Neural crest cell (in vitro differentiated cells): Measurements from ENCODE around the gene MKLN1. TPM values are rescaled to one million over a fixed set of nuclear protein-coding genes. Genes with fewer than 3 reads are reported as not detected.

ENCODE experiments used
- DNase-seq: peaks from one replicate; pipeline ENCODE4 v3.0.0; 2021; ENCODE audit warnings: low read depth, mixed read lengths, low spot score
- H3K27ac Mint-ChIP-seq: one replicate; pipeline ENCODE4 v1.8.0; 2021; ENCODE audit warnings: mild to moderate bottlenecking, mixed read lengths; ENCODE audit not compliant: unreplicated experiment
- H3K27me3 Mint-ChIP-seq: 2 replicates; pipeline ENCODE4 v1.8.0; 2021; ENCODE audit warnings: low read depth, mild to moderate bottlenecking, mixed read lengths
- H3K36me3 Mint-ChIP-seq: 2 replicates; pipeline ENCODE4 v1.8.0; 2021; ENCODE audit warnings: low read depth, mild to moderate bottlenecking, mixed read lengths
- H3K4me1 Mint-ChIP-seq: 2 replicates; pipeline ENCODE4 v1.8.0; 2021; ENCODE audit warnings: mixed read lengths
- H3K4me3 Mint-ChIP-seq: one replicate; pipeline ENCODE4 v1.8.0; 2021; ENCODE audit warnings: mild to moderate bottlenecking, mixed read lengths
- H3K9me3 Mint-ChIP-seq: 2 replicates; pipeline ENCODE4 v1.8.0; 2021; ENCODE audit warnings: mixed read lengths
- total RNA-seq: library from RNA; stranded (reverse); gene quantifications from 2 replicates; pipeline ENCODE4 v1.2.1, GENCODE V29; 2021
- TF ChIP-seq, protein P1 (sequence below): fragments of 200-600 bp; sonication (generic); conservative IDR thresholded peaks from 2 replicates; pipeline ENCODE4 v1.5.0; 2021; ENCODE audit warnings: antibody characterized with exemption, mild to moderate bottlenecking

MKLN1 gene
- total RNA-seq, 1 donor from 2014 or later = 45.7 TPM

DNA sequence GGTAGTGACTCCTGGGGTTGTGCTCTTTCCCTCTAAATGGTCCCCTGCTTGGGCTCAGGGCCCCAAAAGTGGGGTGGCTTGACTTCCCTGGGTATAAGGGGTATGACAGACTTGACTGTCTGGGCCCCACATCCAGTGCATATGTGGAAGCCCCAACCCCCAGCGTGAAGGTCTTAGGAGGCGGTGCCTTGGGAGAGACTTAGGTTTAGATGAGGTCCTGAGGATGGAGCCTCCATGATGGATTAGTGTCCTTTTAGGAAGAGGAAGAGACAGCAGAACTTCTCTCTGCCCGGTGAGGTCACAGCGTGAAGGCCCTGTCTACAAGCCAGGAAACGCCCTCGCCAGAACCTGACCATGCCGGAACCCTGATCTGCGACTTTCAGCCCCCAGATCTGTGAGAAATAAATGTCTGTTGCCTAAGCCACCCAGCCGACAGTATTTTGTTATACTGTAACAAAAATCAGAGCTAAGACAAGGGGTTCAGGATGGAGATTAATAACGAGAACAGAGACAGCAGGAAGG lies 205.0 kb downstream of the MKLN1 start:
- Mint-ChIP-seq H3K9me3 (no peaks in the 10 kb centered on the region), H3K36me3 (no peaks in the 10 kb centered on the region), H3K27me3 (peaks cover 2% of the 10 kb centered on the region), H3K4me1 (no peaks in the 10 kb centered on the region), H3K4me3 (no peak overlapping the region), H3K27ac (no peak overlapping the region)
- TF ChIP-seq, protein P1, sequence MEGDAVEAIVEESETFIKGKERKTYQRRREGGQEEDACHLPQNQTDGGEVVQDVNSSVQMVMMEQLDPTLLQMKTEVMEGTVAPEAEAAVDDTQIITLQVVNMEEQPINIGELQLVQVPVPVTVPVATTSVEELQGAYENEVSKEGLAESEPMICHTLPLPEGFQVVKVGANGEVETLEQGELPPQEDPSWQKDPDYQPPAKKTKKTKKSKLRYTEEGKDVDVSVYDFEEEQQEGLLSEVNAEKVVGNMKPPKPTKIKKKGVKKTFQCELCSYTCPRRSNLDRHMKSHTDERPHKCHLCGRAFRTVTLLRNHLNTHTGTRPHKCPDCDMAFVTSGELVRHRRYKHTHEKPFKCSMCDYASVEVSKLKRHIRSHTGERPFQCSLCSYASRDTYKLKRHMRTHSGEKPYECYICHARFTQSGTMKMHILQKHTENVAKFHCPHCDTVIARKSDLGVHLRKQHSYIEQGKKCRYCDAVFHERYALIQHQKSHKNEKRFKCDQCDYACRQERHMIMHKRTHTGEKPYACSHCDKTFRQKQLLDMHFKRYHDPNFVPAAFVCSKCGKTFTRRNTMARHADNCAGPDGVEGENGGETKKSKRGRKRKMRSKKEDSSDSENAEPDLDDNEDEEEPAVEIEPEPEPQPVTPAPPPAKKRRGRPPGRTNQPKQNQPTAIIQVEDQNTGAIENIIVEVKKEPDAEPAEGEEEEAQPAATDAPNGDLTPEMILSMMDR = no peak
- DNase-seq = no peak

DNA sequence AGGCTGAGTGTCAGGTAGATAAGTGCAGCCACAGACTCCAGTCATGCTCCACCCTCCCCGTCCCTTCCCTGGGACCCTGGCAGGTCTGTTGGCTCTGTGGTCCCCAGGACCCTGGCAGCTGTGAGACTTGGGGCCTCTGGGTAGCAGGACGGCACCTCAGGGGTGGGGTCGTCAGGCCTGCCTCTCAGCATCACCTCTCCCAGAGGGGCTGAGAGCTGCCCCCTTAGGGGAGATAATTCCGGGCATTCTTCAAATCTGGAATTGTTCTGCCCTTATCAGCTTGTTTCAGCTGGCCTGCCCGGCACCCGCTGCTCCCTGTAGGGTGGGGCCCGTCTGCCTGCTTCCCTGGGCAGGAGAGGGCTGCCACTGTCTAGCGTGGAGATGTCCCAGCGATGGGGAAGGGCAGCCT lies 205.5 kb downstream of the MKLN1 start:
- DNase-seq = no peak
- Mint-ChIP-seq H3K27me3 (peaks cover 2% of the 10 kb centered on the region), H3K4me3 (no peak overlapping the region), H3K9me3 (no peaks in the 10 kb centered on the region), H3K36me3 (no peaks in the 10 kb centered on the region), H3K27ac (no peak overlapping the region), H3K4me1 (no peaks in the 10 kb centered on the region)
- TF ChIP-seq, protein P1 = no peak

DNA sequence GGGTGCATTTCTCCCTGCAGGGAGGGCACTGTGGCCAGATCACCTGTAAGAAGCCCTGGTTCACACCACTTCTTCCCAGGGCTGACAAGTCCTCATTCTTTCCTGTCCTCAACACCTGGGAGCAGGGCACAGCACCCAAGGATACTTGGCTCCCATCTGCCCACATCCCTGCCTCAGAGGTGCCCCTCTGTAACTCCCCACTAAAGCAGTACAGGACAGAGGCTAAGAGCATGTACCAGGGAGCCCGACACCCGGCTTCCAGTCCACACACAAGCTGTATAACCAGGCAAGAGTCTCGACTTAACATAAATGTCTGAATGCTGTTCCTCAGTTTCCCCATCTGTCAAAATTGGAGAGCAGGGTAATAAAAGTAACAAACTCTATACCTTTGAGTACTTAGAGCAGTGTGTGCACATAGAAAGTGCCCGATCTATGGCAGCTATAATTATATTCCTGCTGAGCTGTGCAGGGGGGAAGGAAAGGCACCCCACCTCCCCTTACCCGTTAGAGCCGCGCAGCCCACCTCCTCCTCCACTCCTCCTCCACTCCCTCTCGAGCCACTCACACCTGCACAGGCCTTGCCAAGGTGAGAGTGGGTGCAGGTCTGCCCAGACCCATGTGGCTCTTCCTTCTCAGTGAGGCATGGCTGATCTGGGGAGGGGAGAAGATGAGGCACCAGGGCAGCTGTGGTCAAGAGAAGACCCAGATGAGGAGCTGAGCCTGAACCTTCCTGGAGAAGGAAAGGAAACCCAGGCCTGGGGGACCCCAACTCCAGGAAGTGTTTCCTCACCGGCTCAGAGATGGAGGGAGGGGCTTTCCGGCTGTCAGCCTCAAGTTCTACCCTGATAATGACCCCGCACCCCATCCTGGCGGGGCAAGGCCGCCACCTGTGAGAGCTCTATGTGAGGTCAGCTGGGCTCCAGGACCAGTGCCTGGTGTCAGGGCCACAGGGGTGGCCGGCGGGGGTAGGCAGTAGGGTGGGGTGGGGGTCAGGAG lies 206.2 kb downstream of the MKLN1 start:
- DNase-seq = no peak
- Mint-ChIP-seq H3K36me3 (no peaks in the 10 kb centered on the region), H3K27ac (peak overlapping the region; percentile 27), H3K4me3 (no peak overlapping the region), H3K4me1 (no peaks in the 10 kb centered on the region), H3K27me3 (peaks cover under 1% of the 10 kb centered on the region), H3K9me3 (no peaks in the 10 kb centered on the region)
- TF ChIP-seq, protein P1 = no peak

DNA sequence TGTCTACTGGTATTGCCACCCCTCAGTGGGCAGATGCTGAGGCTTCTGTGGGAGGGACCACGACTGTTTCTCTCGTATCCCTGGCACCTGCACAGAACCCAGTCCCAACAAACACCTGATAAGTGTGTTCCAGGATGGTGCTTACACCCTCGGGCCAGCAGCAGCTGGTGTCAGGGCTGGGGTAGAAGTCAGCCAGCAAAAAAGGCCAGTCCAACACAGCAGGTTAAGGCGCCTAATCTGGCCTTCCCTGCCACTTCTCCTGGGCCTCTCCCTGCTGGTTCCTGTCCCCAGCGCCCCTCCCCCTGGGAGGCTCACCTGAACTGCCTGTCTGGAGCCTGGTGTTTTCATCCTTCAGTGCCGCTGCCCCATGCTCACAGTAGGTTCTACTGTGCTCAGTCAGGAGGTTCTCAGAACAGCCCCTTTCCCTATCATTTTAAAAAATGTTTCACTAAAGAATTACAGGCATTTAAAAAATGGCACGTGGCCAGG lies 208.7 kb downstream of the MKLN1 start:
- no peaks in the 10 kb centered on the region for H3K9me3 Mint-ChIP-seq
- TF ChIP-seq, protein P1 = no peak
- no peaks in the 10 kb centered on the region for H3K4me1 Mint-ChIP-seq
- peaks cover 4% of the 10 kb centered on the region for H3K27me3 Mint-ChIP-seq
- no peak overlapping the region for H3K27ac Mint-ChIP-seq
- H3K4me3 Mint-ChIP-seq = no peak overlapping the region
- H3K36me3 Mint-ChIP-seq = no peaks in the 10 kb centered on the region
- DNase-seq = no peak

DNA sequence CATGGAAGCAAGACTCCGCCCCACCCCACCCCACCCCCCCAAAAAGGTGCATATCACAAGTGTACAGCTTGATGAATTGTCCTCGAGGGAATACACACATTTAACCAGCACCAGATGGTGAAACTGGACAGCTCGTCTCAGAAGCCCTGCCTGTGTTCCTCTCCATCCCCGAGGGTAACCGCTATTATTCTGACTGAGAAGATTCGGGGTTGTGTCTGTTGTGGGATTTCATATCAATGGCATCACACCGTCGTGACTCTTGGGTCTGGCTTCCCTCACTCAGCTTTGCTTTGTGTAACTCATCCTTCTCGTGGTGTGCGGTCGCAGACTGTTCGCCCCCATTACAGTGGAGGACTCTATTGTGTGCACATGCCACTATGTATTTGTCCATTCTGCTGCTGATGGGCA lies 209.9 kb downstream of the MKLN1 start:
- TF ChIP-seq, protein P1 = no peak
- no peak for DNase-seq
- no peaks in the 10 kb centered on the region for H3K9me3 Mint-ChIP-seq
- peak overlapping the region; percentile 81 for H3K27ac Mint-ChIP-seq
- peaks cover 4% of the 10 kb centered on the region for H3K27me3 Mint-ChIP-seq
- peaks cover 5% of the 10 kb centered on the region for H3K4me1 Mint-ChIP-seq
- no peaks in the 10 kb centered on the region for H3K36me3 Mint-ChIP-seq
- H3K4me3 Mint-ChIP-seq = no peak overlapping the region
